HG03108 (cell line): ENCODE measurements around the gene FBXW8.

Source experiments
- ATAC-seq: cut with Tn5 transposase; IDR thresholded peaks from one replicate; pipeline ENCODE4 v1.9.1; 2021; ENCODE audit warnings: moderate library complexity; ENCODE audit not compliant: unreplicated experiment

FBXW8 gene

GRCh38 chr12:116910645-116911451 lies at the start of gene FBXW8:
Gene FBXW8 (plus strand): TSS chr12:116910950. CDS start chr12:116911038, 88 bp downstream.
- ATAC-seq: peak; percentile 90

GRCh38 chr12:116861320-116861719 lies 49.4 kb upstream of the FBXW8 start:
- no peak for ATAC-seq

- ATAC-seq: no peak
Observed at GRCh38 chr12:116862167-116862566, 48.6 kb upstream of the FBXW8 start.

GRCh38 chr12:116863275-116863767 lies 47.4 kb upstream of the FBXW8 start:
- no peak for ATAC-seq

- ATAC-seq: no peak
Observed at GRCh38 chr12:116864371-116865160, 46.2 kb upstream of the FBXW8 start.

- no peak for ATAC-seq
Observed at GRCh38 chr12:116867523-116867922, 43.2 kb upstream of the FBXW8 start.

- ATAC-seq: no peak
Observed at GRCh38 chr12:116870306-116870705, 40.4 kb upstream of the FBXW8 start.

- ATAC-seq: no peak
Observed at GRCh38 chr12:116874324-116874995, 36.3 kb upstream of the FBXW8 start.

- no peak for ATAC-seq
Observed at GRCh38 chr12:116876151-116876869, 34.4 kb upstream of the FBXW8 start.

- ATAC-seq: no peak
Observed at GRCh38 chr12:116878567-116879508, 31.9 kb upstream of the FBXW8 start.

- no peak for ATAC-seq
Observed at GRCh38 chr12:116879509-116880212, 31.1 kb upstream of the FBXW8 start.

GRCh38 chr12:116880213-116880816 lies 30.4 kb upstream of the FBXW8 start:
- no peak for ATAC-seq

GRCh38 chr12:116880817-116881324 lies 29.9 kb upstream of the FBXW8 start:
- no peak for ATAC-seq

- ATAC-seq: no peak
Observed at GRCh38 chr12:116881325-116881876, 29.3 kb upstream of the FBXW8 start, which contains the start of gene HRK. Gene HRK (minus strand): TSS chr12:116881441. CDS start chr12:116881307, 134 bp downstream.

- no peak for ATAC-seq
Observed at GRCh38 chr12:116881877-116882507, 28.8 kb upstream of the FBXW8 start.

- no peak for ATAC-seq
Observed at GRCh38 chr12:116882742-116883141, 28.0 kb upstream of the FBXW8 start.

- no peak for ATAC-seq
Observed at GRCh38 chr12:116884871-116885270, 25.9 kb upstream of the FBXW8 start.
